RWPE2 (cell line): ENCODE results near the gene LRRC9.
"Not testable (repeated sequence)": the region's sequence is repeated elsewhere in the genome, so short reads cannot be mapped to it uniquely, and the experiment has no call there.

Experiments used
- ATAC-seq: fragments of 200-7000 bp; cut with Tn5 transposase; 3 replicates; pipeline ENCODE4 v1.9.1; 2021; ENCODE audit warnings: low read depth
- DNase-seq: peaks from one replicate; pipeline ENCODE4 v3.0.0-alpha.2; 2020; ENCODE audit warnings: low spot score
- H3K27ac ChIP-seq: fragments of 450-650 bp; 2 replicates; pipeline ENCODE4 v1.5.1; 2017; ENCODE audit warnings: mild to moderate bottlenecking; ENCODE audit not compliant: poor library complexity, severe bottlenecking
- H3K27me3 ChIP-seq: fragments of 250-450 bp; sonication (Bioruptor Pico); 2 replicates; pipeline ENCODE4 v1.5.1; 2021; ENCODE audit warnings: mild to moderate bottlenecking, moderate library complexity; ENCODE audit not compliant: insufficient read depth, poor library complexity, severe bottlenecking
- H3K36me3 ChIP-seq: fragments of 250-450 bp; sonication (Bioruptor Pico); 2 replicates; pipeline ENCODE4 v1.5.1; 2020; ENCODE audit warnings: low read depth, mild to moderate bottlenecking, moderate library complexity
- H3K4me1 ChIP-seq: fragments of 250-450 bp; sonication (Bioruptor Pico); 2 replicates; pipeline ENCODE4 v1.5.1; 2021; ENCODE audit warnings: mild to moderate bottlenecking, moderate library complexity; ENCODE audit not compliant: insufficient read depth, poor library complexity, severe bottlenecking
- H3K4me3 ChIP-seq: fragments of 250-450 bp; sonication (Bioruptor Pico); 2 replicates; pipeline ENCODE4 v1.5.1; 2021; ENCODE audit warnings: mild to moderate bottlenecking, moderate library complexity; ENCODE audit not compliant: severe bottlenecking
- H3K9me3 ChIP-seq: fragments of 250-450 bp; sonication (Bioruptor Pico); 2 replicates; pipeline ENCODE4 v1.5.1; 2021; ENCODE audit warnings: mild to moderate bottlenecking, moderate library complexity; ENCODE audit not compliant: severe bottlenecking
- CTCF ChIP-seq: fragments of 450-650 bp; IDR thresholded peaks from one replicate; pipeline ENCODE4 v1.5.1; 2017; ENCODE audit warnings: mild to moderate bottlenecking, moderate library complexity; ENCODE audit not compliant: poor library complexity, severe bottlenecking

The LRRC9 gene

GRCh38 chr14:59997966-59998365 lies 78.0 kb downstream of the LRRC9 start:
- Histone ChIP-seq H3K36me3 (no peaks in the 10 kb centered on the region), H3K4me1 (no peaks in the 10 kb centered on the region)
- ATAC-seq = no peak

GRCh38 chr14:59998564-59998963 lies 78.6 kb downstream of the LRRC9 start:
- H3K27me3 ChIP-seq = no peaks in the 10 kb centered on the region
- no peak overlapping the region for H3K27ac ChIP-seq
- ATAC-seq (no peak), DNase-seq (no peak)
- H3K4me3 ChIP-seq = no peak overlapping the region
- H3K36me3 ChIP-seq = no peaks in the 10 kb centered on the region
- no peaks in the 10 kb centered on the region for H3K9me3 ChIP-seq
- no peak for TF ChIP-seq CTCF
- H3K4me1 ChIP-seq = no peaks in the 10 kb centered on the region

More at GRCh38 chr14:59997966-59998365, 78.0 kb downstream of the LRRC9 start:
- no peaks in the 10 kb centered on the region for H3K27me3 ChIP-seq
- no peak for DNase-seq
- no peak overlapping the region for H3K4me3 ChIP-seq
- no peak for TF ChIP-seq CTCF
- no peak overlapping the region for H3K27ac ChIP-seq
- no peaks in the 10 kb centered on the region for H3K9me3 ChIP-seq

- no peak for ATAC-seq
- DNase-seq = no peak
- H3K27me3 ChIP-seq = peaks cover 8% of the 10 kb centered on the region
Measured at GRCh38 chr14:60002819-60003492, 83.0 kb downstream of the LRRC9 start.

GRCh38 chr14:60003991-60004390 lies 84.0 kb downstream of the LRRC9 start:
- no peak for DNase-seq
- Histone ChIP-seq H3K27me3 (peaks cover 8% of the 10 kb centered on the region), H3K36me3 (no peaks in the 10 kb centered on the region), H3K4me1 (no peaks in the 10 kb centered on the region), H3K4me3 (no peak overlapping the region), H3K9me3 (no peaks in the 10 kb centered on the region), H3K27ac (no peak overlapping the region)
- TF ChIP-seq CTCF = no peak
- ATAC-seq = peak; percentile 51; the same call in 2 of the 3 replicates

More at GRCh38 chr14:60002819-60003492, 83.0 kb downstream of the LRRC9 start:
- Histone ChIP-seq H3K4me1 (no peaks in the 10 kb centered on the region), H3K9me3 (no peaks in the 10 kb centered on the region), H3K36me3 (no peaks in the 10 kb centered on the region), H3K4me3 (no peak overlapping the region), H3K27ac (no peak overlapping the region)
- no peak for TF ChIP-seq CTCF

GRCh38 chr14:60008042-60008441 lies 88.1 kb downstream of the LRRC9 start:
- ATAC-seq (no peak), DNase-seq (no peak)
- no peaks in the 10 kb centered on the region for H3K36me3 ChIP-seq
- no peak overlapping the region for H3K4me3 ChIP-seq
- peaks cover 8% of the 10 kb centered on the region for H3K27me3 ChIP-seq
- no peak for TF ChIP-seq CTCF
- no peak overlapping the region for H3K27ac ChIP-seq
- H3K4me1 ChIP-seq = no peaks in the 10 kb centered on the region
- H3K9me3 ChIP-seq = no peaks in the 10 kb centered on the region

GRCh38 chr14:60010263-60010662 lies 90.3 kb downstream of the LRRC9 start:
- not testable (repeated sequence) for H3K4me1 ChIP-seq, DNase-seq, H3K4me3 ChIP-seq, ATAC-seq, H3K9me3 ChIP-seq, H3K27me3 ChIP-seq, H3K36me3 ChIP-seq, H3K27ac ChIP-seq
